Stimulated activated naive B cell treated with anti-CD40 and anti-IgM and Interleukin-4, amounts not matched to agents 10 μg/mL and 1 μg/mL and 100 μg/mL, for 72 hours (primary cell): ENCODE data around the gene ZNF326.
"Not testable (repeated sequence)": the region's sequence is repeated elsewhere in the genome, so short reads cannot be mapped to it uniquely, and the experiment has no call there.

Experiments used
- ATAC-seq, 2 donors: fragments of 150-1000 bp; cut with Tn5 transposase; replicated peaks; 2 replicates each; pipeline ENCODE4 v1.10.0; 2021; ENCODE audit warnings: moderate library complexity in 1 of 2
- DNase-seq: peaks from one replicate; pipeline ENCODE4 v3.0.0; 2021
- H3K27ac Mint-ChIP-seq: one replicate; pipeline ENCODE4 v1.8.0; 2022; ENCODE audit warnings: mild to moderate bottlenecking, mixed read lengths
- H3K27me3 Mint-ChIP-seq, 2 donors: one replicate each; pipeline ENCODE4 v1.8.0; 2022; ENCODE audit warnings: mixed read lengths in 2 of 2
- H3K36me3 Mint-ChIP-seq, 2 donors: one replicate each; pipeline ENCODE4 v1.8.0; 2022; ENCODE audit warnings: mixed read lengths in 2 of 2, mild to moderate bottlenecking in 1 of 2
- H3K4me1 Mint-ChIP-seq, 2 donors: one replicate each; pipeline ENCODE4 v1.8.0; 2022; ENCODE audit warnings: mixed read lengths in 2 of 2, mild to moderate bottlenecking in 1 of 2
- H3K4me3 Mint-ChIP-seq, 2 donors: one replicate each; pipeline ENCODE4 v1.8.0; 2022; ENCODE audit warnings: mild to moderate bottlenecking in 2 of 2, mixed read lengths in 2 of 2, moderate library complexity in 1 of 2
- H3K9me3 Mint-ChIP-seq, 2 donors: one replicate each; pipeline ENCODE4 v1.8.0; 2022; ENCODE audit warnings: mixed read lengths in 2 of 2, mild to moderate bottlenecking in 1 of 2

Gene ZNF326

DNA sequence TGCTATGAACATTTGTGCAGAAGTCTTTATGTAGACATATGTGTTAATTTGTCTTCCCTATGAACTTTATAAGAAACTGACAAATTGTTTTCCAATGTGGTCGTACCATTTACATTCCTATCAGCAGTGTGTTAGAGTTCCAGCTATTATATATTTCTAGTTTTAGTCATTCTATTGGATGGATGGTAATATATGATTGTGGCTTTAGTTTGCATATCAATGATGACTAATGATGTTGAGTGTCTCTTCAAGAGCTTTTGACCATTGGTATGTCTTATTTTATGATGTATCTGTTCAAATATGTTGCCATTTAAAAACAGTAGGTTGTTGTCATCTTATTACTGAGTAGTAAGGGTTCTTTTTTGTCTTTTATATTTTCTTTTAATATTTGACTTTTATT, 16.2 kb upstream of the ZNF326 start:
- ATAC-seq, result no peak
- no peak for DNase-seq
- Mint-ChIP-seq H3K4me1 (peaks cover 7 to 14% of the 10 kb centered on the region in 2 donors), H3K27me3 (no peaks in the 10 kb centered on the region), H3K36me3 (no peaks in the 10 kb centered on the region), H3K9me3 (no peaks in the 10 kb centered on the region), H3K27ac (no peak overlapping the region), H3K4me3 (no peak overlapping the region)

GRCh38 chr1:89980605-89981004, 14.3 kb upstream of the ZNF326 start:
- Mint-ChIP-seq H3K27me3 (no peaks in the 10 kb centered on the region), H3K36me3 (no peaks in the 10 kb centered on the region), H3K9me3 (no peaks in the 10 kb centered on the region), H3K27ac (no peak overlapping the region), H3K4me1 (peaks cover under 1 to 4% of the 10 kb centered on the region in 2 donors), H3K4me3 (no peak overlapping the region)
- no peak for DNase-seq
- no peak for ATAC-seq

GRCh38 chr1:89982846-89983245, 12.1 kb upstream of the ZNF326 start:
- not testable (repeated sequence) for H3K27me3 Mint-ChIP-seq, H3K9me3 Mint-ChIP-seq, ATAC-seq, H3K27ac Mint-ChIP-seq, DNase-seq, H3K36me3 Mint-ChIP-seq, H3K4me3 Mint-ChIP-seq, H3K4me1 Mint-ChIP-seq

DNA sequence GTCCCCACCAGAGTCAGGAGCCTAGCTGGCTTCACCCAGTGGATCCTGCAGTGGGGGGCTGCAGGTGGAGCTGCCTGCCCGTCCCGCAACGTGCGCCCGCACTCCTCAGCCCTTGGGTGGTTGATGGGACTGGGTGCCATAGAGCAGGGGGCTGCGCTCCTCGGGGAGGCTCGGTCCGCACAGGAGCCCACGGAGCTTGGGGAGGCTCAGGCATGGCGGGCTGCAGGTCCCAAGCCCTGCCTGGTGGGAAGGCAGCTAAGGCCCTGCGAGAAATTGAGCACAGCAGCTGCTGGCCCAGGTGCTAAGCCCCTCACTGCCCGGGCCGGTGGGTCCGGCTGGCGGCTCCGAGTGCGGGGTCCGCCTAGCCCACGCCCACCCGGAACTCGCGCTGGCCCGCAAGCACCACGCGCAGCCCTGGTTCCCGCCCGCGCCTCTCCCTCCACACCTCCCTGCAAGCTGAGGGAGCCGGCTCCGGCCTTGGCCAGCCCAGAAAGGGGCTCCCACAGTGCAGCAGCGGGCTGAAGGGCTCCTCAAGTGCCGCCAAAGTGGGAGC, 10.3 kb upstream of the ZNF326 start:
- H3K4me3 Mint-ChIP-seq, ATAC-seq, DNase-seq, H3K27ac Mint-ChIP-seq, H3K9me3 Mint-ChIP-seq, H3K36me3 Mint-ChIP-seq, H3K27me3 Mint-ChIP-seq, H3K4me1 Mint-ChIP-seq: not testable (repeated sequence)

- Mint-ChIP-seq H3K36me3 (no peaks in the 10 kb centered on the region), H3K4me3 (no peak overlapping the region), H3K27ac (no peak overlapping the region), H3K4me1 (no peaks in the 10 kb centered on the region), H3K27me3 (no peaks in the 10 kb centered on the region), H3K9me3 (no peaks in the 10 kb centered on the region)
- DNase-seq (no peak), ATAC-seq (no peak)
Measured at GRCh38 chr1:89986020-89986419, 8.9 kb upstream of the ZNF326 start.

GRCh38 chr1:89987159-89987819, 7.6 kb upstream of the ZNF326 start:
- ATAC-seq (peak; percentile 83 to 85), DNase-seq (peak; percentile 24)
- no peak overlapping the region for H3K27ac Mint-ChIP-seq
- H3K4me3 Mint-ChIP-seq, result no peak overlapping the region
- H3K4me1 Mint-ChIP-seq, result no peaks in the 10 kb centered on the region
- H3K27me3 Mint-ChIP-seq, result peaks cover 0 to 4% of the 10 kb centered on the region in 2 donors
- H3K36me3 Mint-ChIP-seq, result no peaks in the 10 kb centered on the region
- no peaks in the 10 kb centered on the region for H3K9me3 Mint-ChIP-seq

DNA sequence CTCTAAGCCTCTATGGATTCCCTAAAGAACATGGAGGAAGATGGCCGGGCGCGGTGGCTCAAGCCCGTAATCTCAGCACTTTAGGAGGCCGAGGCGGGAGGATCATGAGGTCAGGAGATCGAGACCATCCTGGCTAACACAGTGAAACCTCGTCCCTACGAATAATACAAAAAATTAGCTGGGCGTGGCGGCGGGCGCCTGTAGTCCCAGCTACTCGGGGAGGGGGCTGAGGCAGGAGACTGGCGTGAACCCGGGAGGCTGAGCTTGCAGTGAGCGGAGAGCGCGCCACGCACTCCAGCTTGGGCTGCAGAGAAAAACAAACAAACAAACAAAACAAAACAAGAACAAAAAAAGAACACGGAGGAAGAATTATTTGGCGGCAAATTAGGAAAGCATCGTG, 5.8 kb upstream of the ZNF326 start:
- H3K36me3 Mint-ChIP-seq, result no peaks in the 10 kb centered on the region
- ATAC-seq, result no peak
- H3K27ac Mint-ChIP-seq, result no peak overlapping the region
- H3K4me3 Mint-ChIP-seq, result no peak overlapping the region
- DNase-seq, result no peak
- peaks cover 0 to 4% of the 10 kb centered on the region in 2 donors for H3K27me3 Mint-ChIP-seq
- H3K9me3 Mint-ChIP-seq, result no peaks in the 10 kb centered on the region
- no peaks in the 10 kb centered on the region for H3K4me1 Mint-ChIP-seq

DNA sequence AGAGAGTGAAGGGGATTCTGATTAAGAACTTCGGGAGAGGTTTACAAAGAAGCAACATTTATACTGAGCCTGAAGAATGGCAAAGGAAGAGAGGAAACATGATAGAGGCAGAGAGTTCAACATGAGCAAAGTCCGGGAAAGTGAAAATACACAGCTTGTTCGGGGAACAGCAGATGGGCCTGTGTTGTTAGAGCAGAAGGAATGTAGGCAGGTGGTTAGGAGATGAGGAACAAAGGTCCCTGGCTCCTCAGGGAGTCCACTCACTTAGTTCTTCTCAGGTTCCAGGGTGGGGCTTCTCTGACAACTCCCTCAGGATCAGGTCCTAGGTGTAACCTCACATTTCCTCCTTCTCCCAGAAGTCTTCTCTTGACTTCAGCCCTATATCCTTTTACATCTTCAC, 5.1 kb upstream of the ZNF326 start:
- Mint-ChIP-seq H3K27me3 (peaks cover 0 to 4% of the 10 kb centered on the region in 2 donors), H3K4me3 (no peak overlapping the region), H3K27ac (no peak overlapping the region), H3K36me3 (no peaks in the 10 kb centered on the region), H3K9me3 (no peaks in the 10 kb centered on the region), H3K4me1 (no peaks in the 10 kb centered on the region)
- no peak for DNase-seq
- ATAC-seq, result no peak

DNA sequence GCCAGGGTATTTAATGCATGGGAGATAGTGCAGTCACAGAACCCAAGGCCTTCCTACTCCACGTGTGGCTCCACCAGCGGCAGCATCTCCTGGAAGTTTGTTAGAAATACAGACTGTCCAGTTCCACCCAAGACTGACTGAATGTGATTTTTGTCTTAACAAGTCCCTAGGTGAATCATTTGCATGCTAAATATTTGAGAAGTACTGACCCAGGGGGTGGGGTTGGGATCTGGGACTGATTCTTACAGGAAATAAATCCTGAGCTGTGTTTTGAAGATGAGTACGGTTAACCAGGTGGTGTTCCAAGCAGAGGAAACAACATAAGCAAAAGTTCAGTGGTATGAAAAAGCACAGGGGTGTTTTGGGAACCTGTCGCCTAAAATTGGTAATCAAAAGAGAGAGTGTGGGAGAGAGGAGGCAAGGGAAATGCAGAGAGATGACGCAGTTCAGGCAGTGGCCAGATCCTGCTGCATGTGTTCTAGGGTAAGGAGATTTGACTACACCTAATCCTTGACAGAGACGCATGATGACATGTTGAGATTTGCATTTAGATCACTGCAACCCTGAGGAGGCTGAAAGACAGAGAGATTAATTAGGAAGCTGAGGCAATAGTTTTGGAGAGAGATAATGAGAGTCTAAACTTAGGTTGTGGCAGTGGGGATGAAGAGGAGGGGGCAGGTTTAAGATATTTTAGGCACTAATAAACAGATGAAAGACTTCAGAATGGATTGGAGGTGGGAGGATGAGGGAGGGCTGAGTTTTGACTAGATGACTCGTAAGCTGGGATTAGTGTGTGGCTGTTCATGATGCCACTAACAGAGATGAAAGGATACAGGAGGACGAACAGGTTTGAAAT, 3.7 kb upstream of the ZNF326 start:
- H3K36me3 Mint-ChIP-seq, result no peaks in the 10 kb centered on the region
- H3K27ac Mint-ChIP-seq, result no peak overlapping the region
- H3K4me1 Mint-ChIP-seq, result peaks cover 0 to 1% of the 10 kb centered on the region in 2 donors
- H3K4me3 Mint-ChIP-seq, result no peak overlapping the region
- DNase-seq, result no peak
- H3K27me3 Mint-ChIP-seq, result peaks cover 0 to 4% of the 10 kb centered on the region in 2 donors
- no peak for ATAC-seq
- H3K9me3 Mint-ChIP-seq, result no peaks in the 10 kb centered on the region

- Mint-ChIP-seq H3K27ac (peak overlapping the region; percentile 40), H3K4me3 (no peak overlapping the region), H3K9me3 (no peaks in the 10 kb centered on the region), H3K36me3 (peaks cover 2 to 4% of the 10 kb centered on the region in 2 donors), H3K4me1 (peaks cover 14 to 22% of the 10 kb centered on the region in 2 donors), H3K27me3 (peaks cover 0 to 4% of the 10 kb centered on the region in 2 donors)
- ATAC-seq (no peak), DNase-seq (no peak)
Measured at GRCh38 chr1:89993541-89993940, 1.4 kb upstream of the ZNF326 start.

DNA sequence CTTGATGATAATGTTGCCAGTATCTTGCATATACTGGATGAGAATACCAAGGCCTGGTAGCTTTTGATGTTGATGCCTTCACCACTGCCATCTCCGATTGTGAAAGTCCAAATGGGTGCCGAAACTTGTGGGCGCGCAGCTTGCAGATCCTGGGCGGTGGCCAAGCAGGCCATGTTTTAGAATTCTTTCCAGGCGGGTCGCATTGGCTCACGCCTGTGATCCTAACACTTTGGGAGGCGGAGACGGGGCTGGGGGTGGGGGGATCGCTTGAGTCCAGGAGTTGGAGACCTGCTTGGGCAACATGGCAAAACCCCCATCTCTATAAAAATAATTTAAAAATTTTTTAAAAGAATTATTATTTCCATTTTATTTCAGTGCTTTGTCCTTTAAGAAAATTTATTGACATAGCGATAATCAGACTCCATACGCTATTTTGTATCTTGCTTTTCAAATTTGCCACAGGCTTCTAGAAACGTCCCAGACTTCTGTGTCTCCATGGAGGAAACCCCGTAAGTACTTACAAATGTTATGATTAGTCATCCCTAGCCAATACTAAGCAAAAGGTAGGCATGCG, 592 bp upstream of the ZNF326 start:
- ATAC-seq, result no peak
- Mint-ChIP-seq H3K27ac (peak overlapping the region; percentile 95), H3K27me3 (peaks cover 0 to 4% of the 10 kb centered on the region in 2 donors), H3K4me3 (peak overlapping the region; percentile 98 to 99), H3K36me3 (peaks cover 6 to 9% of the 10 kb centered on the region in 2 donors), H3K9me3 (no peaks in the 10 kb centered on the region), H3K4me1 (peaks cover 16 to 29% of the 10 kb centered on the region in 2 donors)
- no peak for DNase-seq

DNA sequence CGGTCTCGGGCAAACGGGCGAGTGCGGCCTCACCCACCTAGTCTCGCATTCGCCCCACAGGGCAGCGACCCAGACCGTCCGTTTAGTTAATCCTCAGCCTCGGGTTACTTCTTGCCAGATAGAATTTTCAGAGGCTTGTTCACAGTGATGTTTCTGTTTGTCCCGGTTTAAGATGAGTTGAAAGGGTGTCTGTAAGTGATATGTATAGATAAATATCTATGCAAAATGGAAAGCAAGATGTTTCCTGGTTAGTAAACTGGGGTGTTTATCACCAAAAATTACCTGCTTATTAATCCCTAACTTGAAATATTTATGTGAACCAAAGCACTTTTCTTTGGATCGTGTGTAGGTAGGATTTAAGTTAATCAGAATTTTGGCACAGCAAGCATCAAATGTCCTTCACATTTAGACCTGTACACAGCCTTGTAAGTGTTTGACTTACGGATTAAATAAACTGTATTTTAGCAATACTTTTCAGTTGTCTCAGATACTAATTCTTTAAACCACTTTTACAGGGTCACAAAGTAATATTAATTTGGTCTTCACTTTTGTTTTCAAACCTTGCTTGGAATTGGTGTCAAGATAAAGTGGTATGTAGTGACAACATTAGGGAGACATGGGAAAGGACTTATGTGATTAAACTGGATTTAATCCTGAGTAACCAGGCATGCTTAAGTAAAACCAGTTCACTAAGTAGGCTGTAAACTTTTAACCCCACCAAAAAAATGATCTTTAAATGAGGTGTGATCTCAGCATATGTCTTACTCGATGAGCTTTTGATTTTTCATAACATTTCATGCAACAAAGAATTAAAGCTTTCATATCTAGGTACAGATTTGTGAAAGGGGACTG, 914 bp downstream of the ZNF326 start:
- H3K27me3 Mint-ChIP-seq, result peaks cover 0 to 4% of the 10 kb centered on the region in 2 donors
- H3K27ac Mint-ChIP-seq, result peak overlapping the region; percentile 95
- H3K36me3 Mint-ChIP-seq, result peaks cover 16 to 24% of the 10 kb centered on the region in 2 donors
- ATAC-seq (no peak), DNase-seq (no peak)
- H3K4me1 Mint-ChIP-seq, result peaks cover 24 to 44% of the 10 kb centered on the region in 2 donors
- no peaks in the 10 kb centered on the region for H3K9me3 Mint-ChIP-seq
- H3K4me3 Mint-ChIP-seq, result peak overlapping the region; percentile 98 to 99

DNA sequence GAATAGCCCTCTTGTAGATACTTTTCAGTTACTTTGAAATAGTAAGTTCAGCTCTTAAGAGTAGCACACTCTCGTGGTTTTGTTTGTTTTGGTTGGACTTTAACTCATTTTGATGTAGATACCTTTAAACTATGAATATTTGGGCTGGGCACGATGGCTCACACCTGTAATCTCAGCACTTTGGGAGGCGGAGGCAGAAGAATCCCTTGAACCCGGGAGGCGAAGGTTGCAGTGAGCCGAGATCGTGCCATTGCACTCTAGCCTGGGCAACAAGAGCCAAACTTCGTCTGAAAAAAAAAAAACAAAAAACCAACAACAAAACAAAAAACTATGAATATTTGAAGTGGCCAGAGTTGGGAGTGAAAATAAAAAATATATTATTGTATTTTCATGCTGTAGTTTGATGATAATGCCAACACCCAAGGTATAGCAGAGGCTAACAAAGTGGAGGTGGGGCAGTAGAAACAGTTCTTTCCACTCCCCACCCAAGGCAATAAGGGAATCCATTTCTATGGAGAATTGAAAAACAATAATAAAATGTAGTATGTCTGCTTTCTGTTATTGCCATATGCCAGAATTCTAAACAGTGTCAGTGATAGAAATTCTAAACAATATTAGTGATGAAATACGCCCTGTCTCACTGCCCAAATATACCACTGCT, 1.7 kb downstream of the ZNF326 start:
- no peaks in the 10 kb centered on the region for H3K9me3 Mint-ChIP-seq
- no peak for ATAC-seq

More for the DNA sequence above, 1.7 kb downstream of the ZNF326 start:
- Mint-ChIP-seq H3K27me3 (peaks cover 0 to 4% of the 10 kb centered on the region in 2 donors), H3K36me3 (peaks cover 21 to 31% of the 10 kb centered on the region in 2 donors), H3K4me3 (peak overlapping the region; percentile 98 to 99), H3K27ac (no peak overlapping the region), H3K4me1 (peaks cover 28 to 52% of the 10 kb centered on the region in 2 donors)
- DNase-seq, result no peak
